PC-9 (cell line): ENCODE measurements around the gene C10orf67.

Source experiments
- CTCF ChIP-seq: fragments of 200-600 bp; sonication (generic); conservative IDR thresholded peaks from 2 replicates; pipeline ENCODE4 v1.6.1; 2017; ENCODE audit warnings: mixed run types, antibody characterized with exemption, mild to moderate bottlenecking, moderate library complexity
- EZH2 ChIP-seq: fragments of 200-600 bp; sonication (generic); IDR thresholded peaks from 2 replicates; pipeline ENCODE4 v1.8.0; 2017; ENCODE audit warnings: antibody characterized with exemption, low read depth

GRCh38 chr10:23311034-23311433 lies 33.6 kb downstream of the C10orf67 start:
- TF ChIP-seq CTCF (no peak), EZH2 (no peak)
